OCI-LY3 (cell line): ENCODE data around the gene MEX3A.

Experiments
- CTCF ChIP-seq: fragments of 200-600, 300-600 bp; sonication (generic); IDR thresholded peaks from 2 replicates; pipeline ENCODE4 v1.5.1; 2014; ENCODE audit warnings: antibody characterized with exemption, low read length, low read depth
- EZH2phosphoT487 ChIP-seq: fragments of 200-600 bp; shearing (Covaris generic); IDR thresholded peaks from 2 replicates; pipeline ENCODE4 v1.6.1; 2018; ENCODE audit warnings: antibody characterized with exemption, mixed run types, low read depth

DNA sequence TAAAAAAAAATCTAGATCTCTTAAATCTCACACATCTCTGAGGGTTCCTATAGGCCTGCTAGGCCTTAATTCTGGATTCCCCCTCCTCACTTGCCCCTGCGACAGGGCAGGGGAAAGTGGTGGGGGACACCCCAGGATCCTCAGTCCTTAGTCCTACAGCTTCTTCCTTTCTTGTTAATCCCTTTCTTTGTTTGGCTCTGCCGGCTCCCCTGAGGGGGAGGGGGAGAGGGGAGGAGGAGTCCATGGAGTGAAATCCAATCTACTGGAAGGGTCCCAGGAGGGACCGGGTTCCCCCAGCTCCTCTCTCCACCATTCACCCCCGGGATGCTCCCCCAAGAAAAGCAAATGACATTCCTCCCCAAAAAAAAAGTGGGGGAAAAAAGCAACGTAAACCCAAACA lies 8.5 kb downstream of the MEX3A start:
- no peak for TF ChIP-seq CTCF
- no peak for TF ChIP-seq EZH2phosphoT487
